Measurements from ENCODE around the gene LACTBL1. TPM values are rescaled to one million over a fixed set of nuclear protein-coding genes. Genes with fewer than 3 reads are reported as not detected.

Gene LACTBL1
- total RNA-seq, 1 donor from 2014 or later, result not detected

DNA sequence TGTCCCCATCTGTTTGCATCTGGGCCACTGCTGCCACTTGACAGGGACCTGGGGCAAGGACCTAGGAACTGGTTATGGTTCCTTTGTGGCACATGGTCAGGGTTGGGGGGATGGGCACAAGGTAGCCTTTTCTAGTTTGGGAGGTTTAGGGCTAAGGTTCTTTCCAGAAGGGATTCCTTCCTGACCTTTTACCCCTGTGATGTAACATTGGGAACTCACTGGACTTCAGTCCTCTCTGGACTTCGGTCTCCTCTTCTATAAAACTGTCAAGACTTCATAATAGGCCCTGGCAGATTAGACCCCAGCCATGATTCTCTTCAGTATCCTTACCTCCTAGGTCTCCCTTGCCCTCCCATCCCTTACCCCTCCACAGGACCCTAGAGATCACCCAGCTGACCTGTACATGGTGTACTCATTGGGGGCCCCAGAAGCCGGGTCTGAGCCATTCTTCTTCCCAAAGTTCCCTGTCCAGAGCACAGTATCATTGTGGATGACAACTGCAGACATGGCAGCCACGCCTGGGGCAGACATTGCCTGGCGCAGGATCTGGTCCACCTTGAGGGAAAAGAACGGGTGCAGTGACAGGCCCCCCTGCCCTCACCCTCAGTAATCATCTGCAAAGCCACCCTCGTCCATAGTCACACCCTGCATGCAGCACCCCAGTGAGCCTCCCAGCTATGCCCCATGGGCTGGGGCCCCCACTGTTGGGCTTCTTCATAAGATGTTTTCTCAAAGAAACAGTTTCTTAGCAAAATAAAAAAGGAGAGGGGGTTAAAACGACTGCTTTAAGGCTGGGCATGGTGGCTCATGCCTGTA lies 12.9 kb downstream of the LACTBL1 start:
- no peaks in the 10 kb centered on the region for H3K4me1 ChIP-seq (ENCODE audit: insufficient read depth, low read length)
- H3K4me3 ChIP-seq (ENCODE audit: insufficient read depth, low read depth, low read length), result no peak overlapping the region
- no peaks in the 10 kb centered on the region for H4K20me1 ChIP-seq (ENCODE audit: insufficient read depth, low read length)
- no peak overlapping the region for H2AFZ ChIP-seq (ENCODE audit: low read depth, low read length)
- Mint-ChIP-seq H3K4me3 (ENCODE audit: unreplicated experiment) (no peak overlapping the region), H3K27me3 (ENCODE audit: low read depth, unreplicated experiment) (peaks cover 53% of the 10 kb centered on the region), H3K36me3 (ENCODE audit: low read depth, unreplicated experiment) (no peaks in the 10 kb centered on the region), H3K27ac (ENCODE audit: unreplicated experiment) (no peak overlapping the region), H3K9me3 (ENCODE audit: unreplicated experiment) (no peaks in the 10 kb centered on the region), H3K4me1 (ENCODE audit: low read depth, unreplicated experiment) (no peaks in the 10 kb centered on the region)
- peaks cover 6% of the 10 kb centered on the region for H3K27me3 ChIP-seq (ENCODE audit: insufficient read depth, low read length)
- H3K9ac ChIP-seq (ENCODE audit: low read length), result no peak overlapping the region
- H3K36me3 ChIP-seq (ENCODE audit: insufficient read depth, low read length), result no peaks in the 10 kb centered on the region
- DNase-seq (ENCODE audit: low read depth) (no peak), FAIRE-seq (no peak)
- H3K4me2 ChIP-seq (ENCODE audit: low read length), result no peak overlapping the region
- no peak overlapping the region for H3K27ac ChIP-seq (ENCODE audit: low read depth, low read length)
- no peak for TF ChIP-seq EZH2 (IDR thresholded peaks at IDR 0.05; ENCODE audit: insufficient read depth, low read length)
- TF ChIP-seq, protein P1, sequence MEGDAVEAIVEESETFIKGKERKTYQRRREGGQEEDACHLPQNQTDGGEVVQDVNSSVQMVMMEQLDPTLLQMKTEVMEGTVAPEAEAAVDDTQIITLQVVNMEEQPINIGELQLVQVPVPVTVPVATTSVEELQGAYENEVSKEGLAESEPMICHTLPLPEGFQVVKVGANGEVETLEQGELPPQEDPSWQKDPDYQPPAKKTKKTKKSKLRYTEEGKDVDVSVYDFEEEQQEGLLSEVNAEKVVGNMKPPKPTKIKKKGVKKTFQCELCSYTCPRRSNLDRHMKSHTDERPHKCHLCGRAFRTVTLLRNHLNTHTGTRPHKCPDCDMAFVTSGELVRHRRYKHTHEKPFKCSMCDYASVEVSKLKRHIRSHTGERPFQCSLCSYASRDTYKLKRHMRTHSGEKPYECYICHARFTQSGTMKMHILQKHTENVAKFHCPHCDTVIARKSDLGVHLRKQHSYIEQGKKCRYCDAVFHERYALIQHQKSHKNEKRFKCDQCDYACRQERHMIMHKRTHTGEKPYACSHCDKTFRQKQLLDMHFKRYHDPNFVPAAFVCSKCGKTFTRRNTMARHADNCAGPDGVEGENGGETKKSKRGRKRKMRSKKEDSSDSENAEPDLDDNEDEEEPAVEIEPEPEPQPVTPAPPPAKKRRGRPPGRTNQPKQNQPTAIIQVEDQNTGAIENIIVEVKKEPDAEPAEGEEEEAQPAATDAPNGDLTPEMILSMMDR (IDR thresholded peaks at IDR 0.05; ENCODE audit: insufficient read depth, low read depth, low read length), result no peak
- no peaks in the 10 kb centered on the region for H3K9me3 ChIP-seq (ENCODE audit: insufficient read depth, low read depth, low read length)
- no peaks in the 10 kb centered on the region for H3K79me2 ChIP-seq (ENCODE audit: insufficient read depth, low read length)

DNA sequence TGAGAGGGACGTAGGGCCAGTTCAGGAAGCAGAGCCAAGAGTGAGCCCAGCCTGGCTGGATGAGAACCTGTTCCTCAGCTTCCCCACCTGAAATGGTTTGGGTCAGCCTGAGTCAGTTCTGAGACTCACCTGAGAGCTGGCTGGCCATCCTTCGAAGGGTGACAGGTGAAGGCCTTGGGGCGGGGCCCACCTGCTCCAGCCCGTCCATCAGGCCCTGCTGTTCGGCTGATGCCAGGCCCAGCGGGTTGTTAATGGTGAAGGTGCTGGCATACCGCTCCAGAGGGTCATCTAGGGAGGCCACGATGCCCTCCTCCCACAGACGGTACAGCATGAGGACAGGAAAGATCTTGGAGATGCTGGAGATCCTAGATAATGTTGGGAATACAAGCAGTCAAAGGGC lies 14.1 kb downstream of the LACTBL1 start:
- Mint-ChIP-seq H3K9me3 (ENCODE audit: unreplicated experiment) (no peaks in the 10 kb centered on the region), H3K4me1 (ENCODE audit: low read depth, unreplicated experiment) (no peaks in the 10 kb centered on the region), H3K27me3 (ENCODE audit: low read depth, unreplicated experiment) (peaks cover 59% of the 10 kb centered on the region), H3K4me3 (ENCODE audit: unreplicated experiment) (no peak overlapping the region), H3K36me3 (ENCODE audit: low read depth, unreplicated experiment) (no peaks in the 10 kb centered on the region), H3K27ac (ENCODE audit: unreplicated experiment) (no peak overlapping the region)
- TF ChIP-seq, protein P1 (IDR thresholded peaks at IDR 0.05; ENCODE audit: insufficient read depth, low read depth, low read length), result no peak
- no peak for TF ChIP-seq EZH2 (IDR thresholded peaks at IDR 0.05; ENCODE audit: insufficient read depth, low read length)
- Histone ChIP-seq H3K36me3 (ENCODE audit: insufficient read depth, low read length) (no peaks in the 10 kb centered on the region), H3K9ac (ENCODE audit: low read length) (no peak overlapping the region), H3K4me2 (ENCODE audit: low read length) (no peak overlapping the region), H2AFZ (ENCODE audit: low read depth, low read length) (no peak overlapping the region), H4K20me1 (ENCODE audit: insufficient read depth, low read length) (no peaks in the 10 kb centered on the region), H3K27me3 (ENCODE audit: insufficient read depth, low read length) (peaks cover 18% of the 10 kb centered on the region), H3K4me3 (ENCODE audit: insufficient read depth, low read depth, low read length) (no peak overlapping the region), H3K27ac (ENCODE audit: low read depth, low read length) (no peak overlapping the region), H3K4me1 (ENCODE audit: insufficient read depth, low read length) (no peaks in the 10 kb centered on the region), H3K79me2 (ENCODE audit: insufficient read depth, low read length) (no peaks in the 10 kb centered on the region), H3K9me3 (ENCODE audit: insufficient read depth, low read depth, low read length) (no peaks in the 10 kb centered on the region)
- FAIRE-seq (no peak), DNase-seq (ENCODE audit: low read depth) (no peak)

DNA sequence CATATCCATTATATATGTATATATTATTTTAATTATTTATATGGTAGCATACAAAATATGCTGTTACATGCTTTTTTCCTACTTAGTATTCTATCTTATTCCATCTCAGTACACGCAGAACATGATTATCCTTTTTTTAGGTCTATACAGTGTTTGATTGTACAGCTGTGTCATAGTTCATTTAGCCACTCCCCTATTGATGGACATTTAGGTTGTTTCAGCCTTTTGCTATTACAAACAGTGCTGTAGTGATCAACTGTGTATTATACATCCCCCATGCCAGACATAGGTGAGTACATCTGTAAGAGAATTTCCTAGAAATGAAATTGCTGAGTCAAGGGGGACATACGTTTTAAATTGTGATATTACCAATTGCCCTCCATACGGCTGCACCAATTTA lies 15.6 kb downstream of the LACTBL1 start:
- Histone ChIP-seq H3K79me2 (ENCODE audit: insufficient read depth, low read length) (no peaks in the 10 kb centered on the region), H2AFZ (ENCODE audit: low read depth, low read length) (no peak overlapping the region), H3K36me3 (ENCODE audit: insufficient read depth, low read length) (no peaks in the 10 kb centered on the region), H3K4me1 (ENCODE audit: insufficient read depth, low read length) (no peaks in the 10 kb centered on the region), H3K4me3 (ENCODE audit: insufficient read depth, low read depth, low read length) (no peak overlapping the region), H3K4me2 (ENCODE audit: low read length) (no peak overlapping the region), H3K27me3 (ENCODE audit: insufficient read depth, low read length) (peaks cover 30% of the 10 kb centered on the region), H3K27ac (ENCODE audit: low read depth, low read length) (no peak overlapping the region), H4K20me1 (ENCODE audit: insufficient read depth, low read length) (no peaks in the 10 kb centered on the region), H3K9ac (ENCODE audit: low read length) (no peak overlapping the region), H3K9me3 (ENCODE audit: insufficient read depth, low read depth, low read length) (no peaks in the 10 kb centered on the region)
- Mint-ChIP-seq H3K27ac (ENCODE audit: unreplicated experiment) (no peak overlapping the region), H3K4me1 (ENCODE audit: low read depth, unreplicated experiment) (no peaks in the 10 kb centered on the region), H3K27me3 (ENCODE audit: low read depth, unreplicated experiment) (peaks cover 52% of the 10 kb centered on the region), H3K36me3 (ENCODE audit: low read depth, unreplicated experiment) (no peaks in the 10 kb centered on the region), H3K4me3 (ENCODE audit: unreplicated experiment) (no peak overlapping the region), H3K9me3 (ENCODE audit: unreplicated experiment) (no peaks in the 10 kb centered on the region)
- DNase-seq (ENCODE audit: low read depth) (no peak), FAIRE-seq (no peak)
- TF ChIP-seq EZH2 (IDR thresholded peaks at IDR 0.05; ENCODE audit: insufficient read depth, low read length), result no peak
- TF ChIP-seq, protein P1 (IDR thresholded peaks at IDR 0.05; ENCODE audit: insufficient read depth, low read depth, low read length), result no peak
